ENCODE measurements around the gene ADAMTS19.

- TF ChIP-seq CTCF (IDR thresholded peaks at IDR 0.05), result no peak
- no peak for TF ChIP-seq ZFX (IDR thresholded peaks at IDR 0.05; ENCODE audit: borderline replicate concordance)
These were observed 192.4 kb downstream of the ADAMTS19 start for GRCh38 chr5:129652349-129653056.

Measured in 22Rv1 (cell line).